ENCODE data around the gene ADIPOR2. TPM values are rescaled to one million over a fixed set of nuclear protein-coding genes. Genes with fewer than 3 reads are reported as not detected.

Gene ADIPOR2, protein sequence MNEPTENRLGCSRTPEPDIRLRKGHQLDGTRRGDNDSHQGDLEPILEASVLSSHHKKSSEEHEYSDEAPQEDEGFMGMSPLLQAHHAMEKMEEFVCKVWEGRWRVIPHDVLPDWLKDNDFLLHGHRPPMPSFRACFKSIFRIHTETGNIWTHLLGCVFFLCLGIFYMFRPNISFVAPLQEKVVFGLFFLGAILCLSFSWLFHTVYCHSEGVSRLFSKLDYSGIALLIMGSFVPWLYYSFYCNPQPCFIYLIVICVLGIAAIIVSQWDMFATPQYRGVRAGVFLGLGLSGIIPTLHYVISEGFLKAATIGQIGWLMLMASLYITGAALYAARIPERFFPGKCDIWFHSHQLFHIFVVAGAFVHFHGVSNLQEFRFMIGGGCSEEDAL
- total RNA-seq: 100 to 1,000 TPM in 1 of 4 donors, 10 to 100 TPM in 3; 75.1 to 119 (median 93.4) TPM

DNA sequence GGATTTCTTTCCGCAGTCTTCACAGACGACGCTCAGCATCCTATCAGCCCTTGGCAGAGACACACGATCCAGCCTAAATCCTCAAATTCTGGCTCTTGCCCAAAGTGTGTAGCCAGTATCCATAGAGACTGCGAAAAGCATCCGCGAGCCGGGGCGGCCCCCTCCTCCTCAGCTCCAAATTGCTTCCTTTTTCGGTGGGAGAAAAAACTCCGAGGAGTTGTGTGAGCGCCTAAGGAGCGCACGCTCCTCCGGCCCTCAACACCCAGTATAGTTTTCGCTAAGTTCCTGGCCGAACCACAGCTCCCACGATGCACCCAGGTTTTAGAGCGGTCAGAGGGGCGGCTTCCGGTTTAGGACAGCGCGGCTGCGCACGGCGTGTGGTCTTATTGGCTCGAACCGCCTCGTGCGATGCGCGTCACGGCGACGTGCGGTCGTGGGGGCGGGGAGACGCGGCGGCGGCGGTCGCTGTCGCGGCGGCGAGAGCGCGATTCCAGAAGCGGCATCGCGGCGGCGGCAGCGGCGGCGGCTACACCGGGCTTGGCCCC, at the start of gene ADIPOR2:
Gene ADIPOR2 (plus strand): TSS at position 493 of the 545 bp plus-strand sequence. CDS start 63,274 bp downstream, outside the sequence.
- DNase-seq (ENCODE audit: low spot score) (peak; percentile 70), ATAC-seq (ENCODE audit: low FRiP score) (peak; percentile 99)
- TF ChIP-seq, protein P1, sequence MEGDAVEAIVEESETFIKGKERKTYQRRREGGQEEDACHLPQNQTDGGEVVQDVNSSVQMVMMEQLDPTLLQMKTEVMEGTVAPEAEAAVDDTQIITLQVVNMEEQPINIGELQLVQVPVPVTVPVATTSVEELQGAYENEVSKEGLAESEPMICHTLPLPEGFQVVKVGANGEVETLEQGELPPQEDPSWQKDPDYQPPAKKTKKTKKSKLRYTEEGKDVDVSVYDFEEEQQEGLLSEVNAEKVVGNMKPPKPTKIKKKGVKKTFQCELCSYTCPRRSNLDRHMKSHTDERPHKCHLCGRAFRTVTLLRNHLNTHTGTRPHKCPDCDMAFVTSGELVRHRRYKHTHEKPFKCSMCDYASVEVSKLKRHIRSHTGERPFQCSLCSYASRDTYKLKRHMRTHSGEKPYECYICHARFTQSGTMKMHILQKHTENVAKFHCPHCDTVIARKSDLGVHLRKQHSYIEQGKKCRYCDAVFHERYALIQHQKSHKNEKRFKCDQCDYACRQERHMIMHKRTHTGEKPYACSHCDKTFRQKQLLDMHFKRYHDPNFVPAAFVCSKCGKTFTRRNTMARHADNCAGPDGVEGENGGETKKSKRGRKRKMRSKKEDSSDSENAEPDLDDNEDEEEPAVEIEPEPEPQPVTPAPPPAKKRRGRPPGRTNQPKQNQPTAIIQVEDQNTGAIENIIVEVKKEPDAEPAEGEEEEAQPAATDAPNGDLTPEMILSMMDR (IDR thresholded peaks at IDR 0.05): no peak

DNA sequence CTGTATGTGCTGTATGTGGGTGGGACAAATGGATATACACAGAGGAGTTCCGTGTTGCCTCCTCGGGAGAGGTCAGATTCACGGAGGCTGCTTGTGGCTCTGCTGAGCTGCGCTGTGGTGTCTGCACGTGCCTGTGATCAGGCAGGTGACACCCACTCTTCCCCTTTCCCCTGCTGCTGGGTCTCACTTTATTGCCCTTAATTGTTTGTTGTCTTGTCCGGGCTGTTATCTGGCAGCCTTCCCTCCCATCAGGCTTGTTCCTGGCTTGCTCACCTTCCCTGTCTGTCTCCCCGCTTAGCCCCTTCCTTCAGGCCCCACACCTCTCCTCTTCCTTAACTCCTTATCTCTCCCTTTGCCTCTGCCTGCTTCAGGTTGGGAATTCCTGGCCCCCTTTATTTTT, 48.4 kb upstream of the ADIPOR2 start:
- DNase-seq (ENCODE audit: low spot score) (no peak), ATAC-seq (ENCODE audit: low FRiP score) (no peak)
- TF ChIP-seq, protein P1 (IDR thresholded peaks at IDR 0.05): no peak

DNA sequence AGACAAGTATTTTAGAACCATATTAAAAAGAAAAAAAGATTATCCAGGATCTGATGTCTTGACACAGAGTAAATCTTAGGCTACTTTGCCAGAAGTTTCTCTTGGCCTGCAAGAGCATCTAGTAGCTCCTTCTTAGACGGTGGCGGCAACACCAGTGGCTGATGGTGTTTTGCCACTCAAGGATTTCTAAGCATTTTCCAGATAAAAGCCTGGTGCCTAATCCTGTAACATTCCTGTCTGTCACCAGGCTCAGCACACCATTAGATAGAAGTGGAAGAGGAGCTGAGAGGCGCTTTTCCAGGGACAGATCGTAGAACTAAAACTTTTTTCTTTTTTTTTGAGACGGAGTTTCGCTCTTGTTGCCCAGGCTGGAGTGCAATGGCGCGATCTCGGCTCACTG, 47.8 kb upstream of the ADIPOR2 start:
- DNase-seq (ENCODE audit: low spot score) (no peak), ATAC-seq (ENCODE audit: low FRiP score) (no peak)
- TF ChIP-seq, protein P1 (IDR thresholded peaks at IDR 0.05): no peak

DNA sequence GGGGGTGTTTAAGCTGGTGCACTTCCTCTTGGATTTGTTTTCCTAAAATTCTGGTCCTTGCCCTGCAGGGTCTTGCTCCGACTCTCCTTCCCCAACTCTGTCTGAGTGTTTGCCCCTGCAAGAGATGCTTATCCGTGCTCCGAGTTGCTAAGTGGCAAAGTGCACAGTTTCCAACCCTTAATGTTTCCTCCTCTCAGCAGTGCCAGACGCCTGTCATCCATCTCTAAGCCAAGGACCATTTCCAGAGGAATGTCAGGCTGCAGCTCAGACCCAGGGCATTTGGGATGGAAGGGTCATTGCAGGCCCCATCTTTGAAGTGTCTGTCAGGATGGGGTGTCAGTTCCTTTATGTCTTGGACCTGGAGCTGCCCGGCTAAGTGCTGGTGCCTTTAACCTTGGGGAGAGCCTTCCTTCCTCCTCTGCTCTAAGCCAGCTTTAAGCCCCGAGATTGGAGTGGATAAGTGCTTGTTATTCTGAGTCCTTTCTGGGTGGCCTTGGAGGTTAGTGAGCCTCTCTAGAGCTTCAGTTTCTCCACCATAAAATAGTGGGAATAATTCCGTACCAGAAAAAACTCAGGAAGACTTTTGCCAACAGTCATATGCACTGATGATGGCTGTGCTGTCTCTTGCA, 46.9 kb upstream of the ADIPOR2 start:
- ATAC-seq (ENCODE audit: low FRiP score): no peak
- no peak for DNase-seq (ENCODE audit: low spot score)
- TF ChIP-seq, protein P1 (IDR thresholded peaks at IDR 0.05): no peak

DNA sequence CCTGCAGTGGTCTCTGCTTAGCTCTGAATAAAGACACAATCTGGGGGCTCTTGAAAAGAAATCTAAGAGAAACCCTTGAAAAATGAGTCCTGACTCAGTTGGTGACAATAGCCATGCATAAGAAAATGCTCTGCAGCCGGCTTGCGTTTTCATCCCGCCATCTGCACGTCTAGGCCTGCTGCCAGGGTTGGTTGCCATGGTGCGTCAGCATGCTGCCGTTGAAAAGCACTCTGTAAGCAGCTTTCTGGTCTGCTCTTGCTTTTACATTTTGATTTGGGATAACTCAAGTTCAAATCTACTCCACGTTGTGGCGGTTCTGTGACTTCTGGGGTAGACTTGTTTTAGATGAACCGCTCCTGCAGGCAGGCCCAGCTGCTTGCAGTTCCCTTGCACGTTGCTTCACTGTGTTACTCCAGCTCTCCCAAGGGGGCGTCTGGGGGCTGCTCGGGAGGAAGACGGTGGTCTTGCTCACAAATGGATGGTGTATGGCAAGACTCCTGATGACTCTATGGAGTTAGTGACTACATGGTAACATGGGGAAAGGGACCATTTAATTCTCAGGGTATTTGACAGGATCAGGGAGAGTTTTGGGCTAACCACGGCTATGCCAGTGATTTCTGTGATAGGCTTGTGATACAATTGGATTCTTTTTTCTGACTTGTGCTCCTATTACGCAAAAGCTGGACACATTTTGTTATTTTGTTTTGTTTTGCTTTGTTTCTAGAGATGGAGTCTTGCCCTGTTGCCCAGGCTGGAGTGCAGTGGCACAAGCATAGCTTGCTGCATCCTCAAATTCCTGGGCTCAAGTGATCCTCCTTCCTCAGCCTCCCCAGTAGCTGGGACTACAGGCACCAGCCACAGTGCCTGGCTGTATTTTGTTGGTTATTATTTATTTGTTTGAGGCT, 46.1 kb upstream of the ADIPOR2 start:
- no peak for DNase-seq (ENCODE audit: low spot score)
- TF ChIP-seq, protein P1 (IDR thresholded peaks at IDR 0.05): no peak
- no peak for ATAC-seq (ENCODE audit: low FRiP score)

DNA sequence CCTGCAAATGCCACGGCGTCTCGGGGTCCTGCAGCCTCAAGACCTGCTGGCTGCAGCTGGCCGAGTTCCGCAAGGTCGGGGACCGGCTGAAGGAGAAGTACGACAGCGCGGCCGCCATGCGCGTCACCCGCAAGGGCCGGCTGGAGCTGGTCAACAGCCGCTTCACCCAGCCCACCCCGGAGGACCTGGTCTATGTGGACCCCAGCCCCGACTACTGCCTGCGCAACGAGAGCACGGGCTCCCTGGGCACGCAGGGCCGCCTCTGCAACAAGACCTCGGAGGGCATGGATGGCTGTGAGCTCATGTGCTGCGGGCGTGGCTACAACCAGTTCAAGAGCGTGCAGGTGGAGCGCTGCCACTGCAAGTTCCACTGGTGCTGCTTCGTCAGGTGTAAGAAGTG, 45.1 kb upstream of the ADIPOR2 start:
- no peak for ATAC-seq (ENCODE audit: low FRiP score)
- DNase-seq (ENCODE audit: low spot score): no peak
- TF ChIP-seq, protein P1 (IDR thresholded peaks at IDR 0.05): no peak
